DOHH2 (cell line): ENCODE results near the gene DCDC2.

ENCODE experiments used
- H3F3A ChIP-seq: fragments of 200-600 bp; sonication (generic), shearing (Covaris generic); 2 replicates; pipeline ENCODE4 v1.6.0; 2016; ENCODE audit warnings: antibody characterized with exemption, mild to moderate bottlenecking; ENCODE audit not compliant: control insufficient read depth, insufficient read depth
- H3K27ac ChIP-seq: fragments of 200-600 bp; sonication (generic); 2 replicates; pipeline ENCODE4 v1.5.1; 2014; ENCODE audit warnings: low read depth, mild to moderate bottlenecking, low read length, moderate library complexity
- H3K27me3 ChIP-seq: fragments of 200-600 bp; sonication (generic); 2 replicates; pipeline ENCODE4 v1.6.1; 2014; ENCODE audit warnings: mild to moderate bottlenecking, low read length, mixed read lengths; ENCODE audit not compliant: control insufficient read depth
- H3K36me3 ChIP-seq: fragments of 200-600 bp; sonication (generic); 2 replicates; pipeline ENCODE4 v1.6.1; 2014; ENCODE audit warnings: mild to moderate bottlenecking, low read length, moderate library complexity, mixed read lengths; ENCODE audit not compliant: control insufficient read depth
- H3K4me1 ChIP-seq: fragments of 200-600 bp; sonication (generic); 2 replicates; pipeline ENCODE4 v1.6.1; 2014; ENCODE audit warnings: mild to moderate bottlenecking, low read length, mixed read lengths; ENCODE audit not compliant: control insufficient read depth
- H3K4me2 ChIP-seq: fragments of 200-600 bp; sonication (generic); 2 replicates; pipeline ENCODE4 v1.6.0; 2014; ENCODE audit warnings: mild to moderate bottlenecking, low read length, moderate library complexity
- H3K4me3 ChIP-seq: fragments of 200-600 bp; sonication (generic); 2 replicates; pipeline ENCODE4 v1.5.1; 2014; ENCODE audit warnings: mild to moderate bottlenecking, low read length, mixed read lengths
- H3K79me2 ChIP-seq: fragments of 200-600 bp; sonication (generic); 2 replicates; pipeline ENCODE4 v1.6.1; 2014; ENCODE audit warnings: mild to moderate bottlenecking, low read length, mixed read lengths; ENCODE audit not compliant: control insufficient read depth
- H3K9me2 ChIP-seq: fragments of 200-600 bp; sonication (generic); replicated peaks from 2 replicates; pipeline ENCODE4 v1.6.1; 2014; ENCODE audit warnings: mild to moderate bottlenecking, low read length, mixed read lengths; ENCODE audit not compliant: control insufficient read depth
- H3K9me3 ChIP-seq: fragments of 200-600 bp; sonication (generic); 2 replicates; pipeline ENCODE4 v1.6.1; 2014; ENCODE audit warnings: antibody characterized with exemption, low read length, mixed read lengths; ENCODE audit not compliant: control insufficient read depth, insufficient read depth
- H4K20me1 ChIP-seq: fragments of 200-600 bp; sonication (generic); 2 replicates; pipeline ENCODE4 v1.6.0; 2014; ENCODE audit warnings: low read depth, mild to moderate bottlenecking, antibody characterized with exemption, low read length, moderate library complexity; ENCODE audit not compliant: control insufficient read depth, insufficient read depth
- EZH2phosphoT487 ChIP-seq: fragments of 200-600 bp; sonication (generic); IDR thresholded peaks from 2 replicates; pipeline ENCODE4 v1.6.1; 2017; ENCODE audit warnings: borderline replicate concordance, mild to moderate bottlenecking, antibody characterized with exemption, low read length, moderate library complexity, mixed read lengths
- TF ChIP-seq, protein P1 (sequence below): fragments of 200-600 bp; sonication (generic); IDR thresholded peaks from one replicate; pipeline ENCODE4 v1.5.1; 2014; ENCODE audit warnings: antibody characterized with exemption, mild to moderate bottlenecking, low read depth, low read length; ENCODE audit not compliant: poor library complexity, severe bottlenecking

DCDC2 gene

DNA sequence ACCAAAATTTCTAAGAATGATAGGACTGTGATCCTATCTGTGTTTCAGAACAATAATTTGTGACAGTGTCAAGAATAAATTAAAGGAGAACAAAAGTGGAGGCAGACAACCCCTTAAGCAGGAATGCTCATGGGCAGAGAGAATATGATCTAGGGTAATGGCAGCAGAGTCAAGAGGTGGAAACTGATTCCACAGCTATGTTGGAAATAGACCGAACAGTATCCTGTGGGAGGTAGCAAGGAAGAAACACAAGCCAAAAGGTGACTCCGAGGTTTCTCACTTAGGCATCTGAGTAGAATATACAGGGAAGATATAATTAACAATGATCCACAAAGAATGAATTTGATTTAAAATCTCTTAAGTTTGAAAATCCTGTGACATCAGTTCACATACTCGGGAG lies 131.3 kb downstream of the DCDC2 start:
- Histone ChIP-seq H3K9me3 (no peaks in the 10 kb centered on the region), H3K36me3 (no peaks in the 10 kb centered on the region), H3F3A (no peaks in the 10 kb centered on the region), H3K4me3 (no peak overlapping the region), H3K79me2 (no peaks in the 10 kb centered on the region), H3K27ac (no peak overlapping the region), H3K27me3 (peaks cover 7% of the 10 kb centered on the region; the same call in 1 of the 2 replicates), H3K4me1 (no peaks in the 10 kb centered on the region), H4K20me1 (no peaks in the 10 kb centered on the region), H3K9me2 (no peaks in the 10 kb centered on the region), H3K4me2 (no peak overlapping the region)
- TF ChIP-seq, protein P1, sequence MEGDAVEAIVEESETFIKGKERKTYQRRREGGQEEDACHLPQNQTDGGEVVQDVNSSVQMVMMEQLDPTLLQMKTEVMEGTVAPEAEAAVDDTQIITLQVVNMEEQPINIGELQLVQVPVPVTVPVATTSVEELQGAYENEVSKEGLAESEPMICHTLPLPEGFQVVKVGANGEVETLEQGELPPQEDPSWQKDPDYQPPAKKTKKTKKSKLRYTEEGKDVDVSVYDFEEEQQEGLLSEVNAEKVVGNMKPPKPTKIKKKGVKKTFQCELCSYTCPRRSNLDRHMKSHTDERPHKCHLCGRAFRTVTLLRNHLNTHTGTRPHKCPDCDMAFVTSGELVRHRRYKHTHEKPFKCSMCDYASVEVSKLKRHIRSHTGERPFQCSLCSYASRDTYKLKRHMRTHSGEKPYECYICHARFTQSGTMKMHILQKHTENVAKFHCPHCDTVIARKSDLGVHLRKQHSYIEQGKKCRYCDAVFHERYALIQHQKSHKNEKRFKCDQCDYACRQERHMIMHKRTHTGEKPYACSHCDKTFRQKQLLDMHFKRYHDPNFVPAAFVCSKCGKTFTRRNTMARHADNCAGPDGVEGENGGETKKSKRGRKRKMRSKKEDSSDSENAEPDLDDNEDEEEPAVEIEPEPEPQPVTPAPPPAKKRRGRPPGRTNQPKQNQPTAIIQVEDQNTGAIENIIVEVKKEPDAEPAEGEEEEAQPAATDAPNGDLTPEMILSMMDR = no peak
- no peak for TF ChIP-seq EZH2phosphoT487

DNA sequence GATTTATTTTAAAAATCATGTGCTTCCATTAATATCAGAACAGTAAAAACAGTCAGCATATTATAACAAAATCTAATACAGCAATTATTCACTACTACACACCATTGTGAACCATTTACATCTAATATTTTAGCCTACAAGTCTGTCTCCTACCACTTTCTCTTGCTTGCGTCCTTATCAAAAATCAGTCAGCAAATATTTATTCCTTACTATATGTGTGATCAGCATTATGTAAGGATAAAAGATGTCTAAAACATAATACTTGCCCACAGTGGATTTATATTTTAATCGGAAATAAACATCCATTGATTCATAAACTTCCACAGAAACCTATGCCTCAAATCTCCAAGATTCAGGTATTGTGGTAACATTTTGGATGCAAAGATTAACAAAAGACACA lies 132.0 kb downstream of the DCDC2 start:
- Histone ChIP-seq H3K36me3 (no peaks in the 10 kb centered on the region), H3F3A (no peaks in the 10 kb centered on the region), H4K20me1 (no peaks in the 10 kb centered on the region), H3K9me2 (no peaks in the 10 kb centered on the region), H3K27ac (no peak overlapping the region), H3K27me3 (peaks cover 7% of the 10 kb centered on the region; the same call in 1 of the 2 replicates), H3K4me3 (no peak overlapping the region), H3K9me3 (no peaks in the 10 kb centered on the region), H3K4me1 (no peaks in the 10 kb centered on the region), H3K4me2 (no peak overlapping the region), H3K79me2 (no peaks in the 10 kb centered on the region)
- TF ChIP-seq, protein P1 = no peak
- TF ChIP-seq EZH2phosphoT487 = no peak

DNA sequence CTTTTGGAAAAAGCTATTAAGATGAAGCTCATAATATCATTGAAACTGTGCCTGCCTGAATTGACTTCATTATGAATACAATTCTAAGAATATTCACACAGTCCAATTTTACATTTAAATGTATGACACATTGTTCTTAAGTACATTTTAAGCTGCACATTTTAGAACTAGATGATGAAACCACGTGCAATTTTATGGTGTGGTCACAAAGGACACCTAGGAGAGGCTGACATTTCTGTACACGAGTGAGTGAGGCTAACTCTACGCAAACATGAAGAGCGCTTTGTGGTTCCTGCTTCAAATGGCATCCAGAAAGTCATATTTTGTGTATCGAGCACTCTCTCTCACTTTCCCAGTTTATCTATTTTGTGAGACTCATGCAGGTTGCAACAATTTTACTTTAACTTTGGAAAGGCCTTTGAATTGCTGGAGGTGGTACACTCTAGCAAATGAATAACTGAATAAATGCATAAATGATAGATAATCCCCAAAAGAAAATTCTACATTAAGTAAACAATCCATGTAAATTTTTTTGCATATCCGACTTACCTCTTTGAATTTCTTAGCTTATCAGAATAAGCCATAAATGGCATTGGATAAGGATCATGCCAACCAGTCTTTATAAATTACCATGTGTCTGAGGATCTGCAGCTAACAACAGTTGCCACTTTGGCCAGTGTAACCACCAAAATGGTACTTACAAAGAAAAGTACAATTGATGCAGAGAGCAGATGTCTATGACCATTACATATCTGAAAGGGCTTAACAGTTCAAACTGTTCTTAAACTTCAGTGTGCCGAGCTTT lies 134.5 kb downstream of the DCDC2 start:
- Histone ChIP-seq H3K4me1 (no peaks in the 10 kb centered on the region), H3F3A (no peaks in the 10 kb centered on the region), H3K27ac (no peak overlapping the region), H3K4me3 (no peak overlapping the region), H3K36me3 (no peaks in the 10 kb centered on the region), H3K27me3 (peaks cover 7% of the 10 kb centered on the region; the same call in 1 of the 2 replicates), H3K79me2 (no peaks in the 10 kb centered on the region), H3K9me3 (no peaks in the 10 kb centered on the region), H4K20me1 (no peaks in the 10 kb centered on the region), H3K4me2 (no peak overlapping the region), H3K9me2 (no peaks in the 10 kb centered on the region)
- TF ChIP-seq, protein P1 = no peak
- no peak for TF ChIP-seq EZH2phosphoT487
